Kidney (tissue), 14 donors: Measurements from ENCODE around the gene ATP8A2. TPM values are rescaled to one million over a fixed set of nuclear protein-coding genes. Genes with fewer than 3 reads are reported as not detected.
A peak's percentile ranks its signal among the peaks of the same experiment; 100 is the strongest.

Experiments used
- DNase-seq, 5 donors: peaks; one replicate each; pipeline ENCODE4 v3.0.0-alpha.2; 2013 to 2020
- FAIRE-seq: peaks from 2 replicates; lab custom pipeline; 2012; peaks lifted over from hg19 to GRCh38; lab: Jason Lieb, UNC
- H3K27ac ChIP-seq, 2 donors: one replicate each; pipeline ENCODE4 v1.7.0; 2013; ENCODE audit warnings: low read depth in 2 of 2, low read length in 2 of 2, inconsistent platforms in 1 of 2
- H3K27me3 ChIP-seq: one replicate; pipeline ENCODE4 v1.7.1; 2013; ENCODE audit warnings: low read length, inconsistent platforms; ENCODE audit not compliant: control insufficient read depth, insufficient read depth
- H3K36me3 ChIP-seq, 3 donors: one replicate each; pipeline versions ENCODE4 v1.7.0 to v1.7.1; 2013; ENCODE audit warnings: low read length in 3 of 3, control low read depth in 1 of 3, inconsistent platforms in 1 of 3; ENCODE audit not compliant: insufficient read depth in 3 of 3, control insufficient read depth in 2 of 3
- H3K4me1 ChIP-seq, 3 donors: one replicate each; pipeline versions ENCODE4 v1.7.0 to v1.7.1; 2013; ENCODE audit warnings: low read length in 3 of 3, inconsistent platforms in 1 of 3, low read depth in 1 of 3; ENCODE audit not compliant: control insufficient read depth in 2 of 3, insufficient read depth in 2 of 3
- H3K4me3 ChIP-seq, 3 donors: one replicate each; pipeline versions ENCODE4 v1.7.0 to v1.8.1; 2013; ENCODE audit warnings: low read length in 3 of 3, control low read depth in 1 of 3, inconsistent platforms in 1 of 3
- H3K9ac ChIP-seq, 3 donors: one replicate each; pipeline versions ENCODE4 v1.7.0 to v1.7.1; 2013; ENCODE audit warnings: low read length in 3 of 3, control low read depth in 1 of 3, inconsistent platforms in 1 of 3
- H3K9me3 ChIP-seq, 3 donors: one replicate each; pipeline versions ENCODE4 v1.7.0 to v1.7.1; 2013; ENCODE audit warnings: low read length in 3 of 3, control low read depth in 1 of 3, inconsistent platforms in 1 of 3; ENCODE audit not compliant: control insufficient read depth in 2 of 3, insufficient read depth in 1 of 3
- CTCF ChIP-seq: IDR thresholded peaks from 3 replicates; pipeline ENCODE4 v1.5.1; 2012; ENCODE audit warnings: mild to moderate bottlenecking, moderate library complexity, borderline replicate concordance; ENCODE audit not compliant: insufficient read depth; ENCODE audit errors: extremely low read depth
- intact Hi-C: fragments of 100-400 bp; cut with DNase I; formaldehyde crosslinking; loops from one replicate; pipeline ENCODE4 v1.11.1; 2022
- polyA plus RNA-seq: library from polyadenylated mRNA; stranded (reverse); fragments of 350-450 nt; fragmentation: Illumina TruSeq; extraction: RNeasy Lipid Tissue Mini Kit (QIAGEN cat#74804); gene quantifications from one replicate; pipeline ENCODE4 v1.2.3, GENCODE V29; 2014; ENCODE audit warnings: low read depth, low replicate concordance; ENCODE audit not compliant: insufficient read depth
- total RNA-seq: library from RNA; stranded (reverse); fragmentation: NEBNext Ultra II Directional; extraction: Animal tissue kit (Norgen Biotek cat#: 25700); gene quantifications from one replicate; pipeline ENCODE4 v1.2.1, GENCODE V29; 2021
- donor health status: control.
- donor health status: control.
- donor health status: control.
- donor health status: control.
- donor health status: control.
- donor health status: DM: yes; HTN: yes; CAD: no.
- donor health status: Normal renal cell carcinoma (clear cell type).

The ATP8A2 gene
- total and polyA plus RNA-seq, 2 donors from 2014 or later: 0.50 to 0.73 TPM

- Histone ChIP-seq H3K27me3 (no peaks in the 10 kb centered on the region), H3K36me3 (no peaks in the 10 kb centered on the region), H3K9ac (no peak overlapping the region), H3K27ac (no peak overlapping the region), H3K9me3 (no peaks in the 10 kb centered on the region), H3K4me1 (no peaks in the 10 kb centered on the region), H3K4me3 (no peak overlapping the region)
- no peak for DNase-seq
- intact Hi-C loops: no loop called here
- TF ChIP-seq CTCF: no peak
- no peak for FAIRE-seq
These were observed 599.8 kb downstream of the ATP8A2 start for GRCh38 chr13:25971459-25972145.

- Histone ChIP-seq H3K4me1 (peaks cover 0 to 2% (median 0%) of the 10 kb centered on the region in 3 donors), H3K36me3 (no peaks in the 10 kb centered on the region), H3K9ac (no peak overlapping the region), H3K4me3 (no peak overlapping the region), H3K27ac (no peak overlapping the region), H3K9me3 (no peaks in the 10 kb centered on the region), H3K27me3 (no peaks in the 10 kb centered on the region)
- intact Hi-C loops: no loop called here
- no peak for TF ChIP-seq CTCF
- DNase-seq (peak in 4 of 5 donors; percentile 76 to 85 (median 82)), FAIRE-seq (no peak)
These were observed 601.3 kb downstream of the ATP8A2 start for GRCh38 chr13:25973085-25973484.

- FAIRE-seq (no peak), DNase-seq (peak in 2 of 5 donors; percentile 31 to 62)
- Histone ChIP-seq H3K36me3 (no peaks in the 10 kb centered on the region), H3K27ac (no peak overlapping the region), H3K4me3 (no peak overlapping the region), H3K9me3 (no peaks in the 10 kb centered on the region), H3K27me3 (no peaks in the 10 kb centered on the region), H3K9ac (no peak overlapping the region), H3K4me1 (peaks cover 0 to 2% (median 0%) of the 10 kb centered on the region in 3 donors)
- intact Hi-C loops: no loop called here
- no peak for TF ChIP-seq CTCF
These were observed 601.8 kb downstream of the ATP8A2 start for GRCh38 chr13:25973576-25973975.
